A549 (cell line): ENCODE data around the gene MDFIC. TPM values are rescaled to one million over a fixed set of nuclear protein-coding genes. Genes with fewer than 3 reads are reported as not detected.

ENCODE experiments used
- ATAC-seq, 2 experiments: fragments of 200-7000 bp in 1 of 2; fragments of >200 bp in 1 of 2; cut with Nextera tagmentation in 1 of 2; cut with Tn5 transposase in 1 of 2; 3 replicates each; pipeline versions ENCODE4 v1.8.0 to v1.9.1; 2018 to 2020; ENCODE audit warnings: mild to moderate bottlenecking in 1 of 2, moderate library complexity in 1 of 2
- CTCF ChIA-PET: fragments of 300-600 bp; sonication (Branson Sonifier 250); formaldehyde crosslinking; extraction: SDS; loops from one replicate; lab custom pipeline; 2021; ENCODE audit warnings: antibody characterized with exemption, inconsistent platforms; lab: Yijun Ruan, JAX
- POLR2A ChIA-PET: fragments of 350-600 bp; formaldehyde crosslinking; extraction: SDS; loops from one replicate; lab custom pipeline; 2021; ENCODE audit warnings: antibody characterized with exemption, inconsistent platforms; lab: Yijun Ruan, JAX
- DNase-seq, 2 experiments: peaks; one replicate each; pipeline versions ENCODE4 v3.0.0 to v3.0.0-alpha.2; 2011 to 2016; ENCODE audit warnings: low read depth in 1 of 2, low spot score in 1 of 2
- FAIRE-seq: peaks from 2 replicates; lab custom pipeline; 2011; peaks lifted over from hg19 to GRCh38; lab: Jason Lieb, UNC
- H3K27ac ChIP-seq, 2 experiments: fragments of >200 bp; sonication (Bioruptor Twin); formaldehyde crosslinking; 3 replicates each; pipeline ENCODE4 v1.5.1; 2016 to 2017
- H3K4me1 ChIP-seq: fragments of >200 bp; sonication (Bioruptor Twin); formaldehyde crosslinking; 3 replicates; pipeline ENCODE4 v1.6.1; 2016
- H3K4me2 ChIP-seq: fragments of >200 bp; sonication (Bioruptor Twin); formaldehyde crosslinking; 3 replicates; pipeline ENCODE4 v1.6.1; 2016
- H3K4me3 ChIP-seq: fragments of >200 bp; sonication (Bioruptor Twin); formaldehyde crosslinking; 3 replicates; pipeline ENCODE4 v1.5.1; 2016
- H3K9me3 ChIP-seq: fragments of >200 bp; sonication (Bioruptor Twin); formaldehyde crosslinking; 3 replicates; pipeline ENCODE4 v1.6.1; 2016
- BHLHE40 ChIP-seq: IDR thresholded peaks from 2 replicates; pipeline ENCODE4 v1.6.1; 2012; ENCODE audit warnings: low read depth, low read length, inconsistent platforms
- CBX8 ChIP-seq: fragments of 200-600 bp; sonication (generic); IDR thresholded peaks from 2 replicates; pipeline ENCODE4 v1.6.1; 2016
- CHD4 ChIP-seq: fragments of 200-600 bp; sonication (generic); IDR thresholded peaks from 2 replicates; pipeline ENCODE4 v1.6.1; 2016; ENCODE audit warnings: antibody characterized with exemption, mild to moderate bottlenecking, borderline replicate concordance
- EHF ChIP-seq: fragments of 250-450 bp; sonication (Bioruptor Pico); IDR thresholded peaks from 2 replicates; pipeline ENCODE4 v1.5.0; 2020; ENCODE audit warnings: mild to moderate bottlenecking
- FOSL2 ChIP-seq, 2 experiments: fragments of 450-650 bp in 1 of 2; fragments of >200 bp in 1 of 2; sonication (Bioruptor Twin) in 1 of 2; formaldehyde crosslinking; IDR thresholded peaks; 2 replicates each; pipeline versions ENCODE4 v1.5.0 to v1.6.1; 2016 to 2020; ENCODE audit warnings: mild to moderate bottlenecking in 1 of 2, moderate library complexity in 1 of 2
- GATA3 ChIP-seq: IDR thresholded peaks from 2 replicates; pipeline ENCODE4 v1.6.1; 2012; ENCODE audit warnings: borderline replicate concordance
- HOXA7 ChIP-seq: fragments of 250-450 bp; sonication (Bioruptor Pico); IDR thresholded peaks from 2 replicates; pipeline ENCODE4 v1.5.0; 2020; ENCODE audit warnings: mild to moderate bottlenecking, moderate library complexity
- MAZ ChIP-seq: fragments of 150-350 bp; IDR thresholded peaks from 2 replicates; pipeline ENCODE4 v1.6.1; 2014; ENCODE audit warnings: antibody characterized with exemption, low read depth, low read length, borderline replicate concordance
- MYC ChIP-seq: IDR thresholded peaks from 2 replicates; pipeline ENCODE4 v1.6.1; 2012; ENCODE audit warnings: mild to moderate bottlenecking, inconsistent platforms, low read length, improper control_type of control experiment, borderline replicate concordance
- NFE2L2 ChIP-seq: fragments of 150-350 bp; conservative IDR thresholded peaks from 2 replicates; pipeline ENCODE4 v1.6.1; 2014; ENCODE audit warnings: low read length
- RARB ChIP-seq: fragments of 250-450 bp; sonication (Bioruptor Pico); IDR thresholded peaks from 2 replicates; pipeline ENCODE4 v1.8.0; 2021; ENCODE audit warnings: mild to moderate bottlenecking, moderate library complexity
- RCOR1 ChIP-seq: fragments of 150-350 bp; IDR thresholded peaks from 2 replicates; pipeline ENCODE4 v1.6.1; 2014; ENCODE audit warnings: antibody characterized with exemption, low read length, low read depth
- REST ChIP-seq: fragments of 200-600 bp; sonication (generic); IDR thresholded peaks from 2 replicates; pipeline ENCODE4 v1.6.1; 2016; ENCODE audit warnings: antibody characterized with exemption, mild to moderate bottlenecking, moderate library complexity
- SREBF2 ChIP-seq: fragments of 450-650 bp; IDR thresholded peaks from 2 replicates; pipeline ENCODE4 v1.6.1; 2014; ENCODE audit warnings: mild to moderate bottlenecking, moderate library complexity
- TP53 ChIP-seq: fragments of 250-450 bp; sonication (Bioruptor Pico); IDR thresholded peaks from 2 replicates; pipeline ENCODE4 v1.5.0; 2021; ENCODE audit warnings: mild to moderate bottlenecking, moderate library complexity
- USF2 ChIP-seq: fragments of 450-650 bp; IDR thresholded peaks from 2 replicates; pipeline ENCODE4 v1.6.1; 2014; ENCODE audit warnings: antibody characterized with exemption
- ZFP36 ChIP-seq: fragments of 450-650 bp; IDR thresholded peaks from 2 replicates; pipeline ENCODE4 v1.6.1; 2014; ENCODE audit warnings: borderline replicate concordance; ENCODE audit not compliant: partially characterized antibody
- ZNF302 ChIP-seq: fragments of 250-450 bp; sonication (Bioruptor Pico); IDR thresholded peaks from 2 replicates; pipeline ENCODE4 v1.9.0; 2021; ENCODE audit warnings: inconsistent platforms, mild to moderate bottlenecking, moderate library complexity
- ZSCAN20 ChIP-seq: fragments of 250-450 bp; sonication (Bioruptor Pico); IDR thresholded peaks from 2 replicates; pipeline ENCODE4 v1.8.0; 2022; ENCODE audit warnings: mild to moderate bottlenecking, moderate library complexity
- WGBS: methylation state at CpG from one replicate; pipeline ENCODE4 v1.1.6; 2017; ENCODE audit errors: missing lambda C conversion rate; 5-methylcytosine and 5-hydroxymethylcytosine counted together
- polyA plus RNA-seq, 4 experiments: library from polyadenylated mRNA; depleted of rRNA in 3 of 4; stranded (reverse); fragments of >200 nt; fragmentation: RNase III in 1 of 4; extraction: RNeasy Plus Mini Kit Qiagen cat#74134 plus additional on column Dnase treatment in 1 of 4; gene quantifications; 2 replicates in 3 of 4; 3 replicates in 1 of 4; pipeline ENCODE4 v1.2.3, GENCODE V29; 2011 to 2017
- TF ChIP-seq, protein P1 (sequence below): IDR thresholded peaks from 2 replicates; pipeline ENCODE4 v1.6.1; 2012; ENCODE audit warnings: low read depth, borderline replicate concordance
- TF ChIP-seq, protein P2 (sequence below): IDR thresholded peaks from 2 replicates; pipeline ENCODE4 v1.6.1; 2012
- TF ChIP-seq, protein P3 (sequence below): fragments of 150-350 bp; IDR thresholded peaks from 2 replicates; pipeline ENCODE4 v1.6.1; 2014; ENCODE audit warnings: low read depth, mild to moderate bottlenecking, low read length
- TF ChIP-seq, protein P4 (sequence below): fragments of >200 bp; sonication (Bioruptor Twin); formaldehyde crosslinking; IDR thresholded peaks from 2 replicates; pipeline ENCODE4 v1.6.1; 2016
- TF ChIP-seq, protein P5 (sequence below): fragments of 250-450 bp; sonication (Bioruptor Pico); IDR thresholded peaks from 2 replicates; pipeline ENCODE4 v1.5.0; 2021; ENCODE audit warnings: mild to moderate bottlenecking, moderate library complexity, borderline replicate concordance

The MDFIC gene
- polyA plus RNA-seq, 2 of the 4 experiments (the other 2 are of a cell fraction) = 19.5 to 30.6 TPM

DNA sequence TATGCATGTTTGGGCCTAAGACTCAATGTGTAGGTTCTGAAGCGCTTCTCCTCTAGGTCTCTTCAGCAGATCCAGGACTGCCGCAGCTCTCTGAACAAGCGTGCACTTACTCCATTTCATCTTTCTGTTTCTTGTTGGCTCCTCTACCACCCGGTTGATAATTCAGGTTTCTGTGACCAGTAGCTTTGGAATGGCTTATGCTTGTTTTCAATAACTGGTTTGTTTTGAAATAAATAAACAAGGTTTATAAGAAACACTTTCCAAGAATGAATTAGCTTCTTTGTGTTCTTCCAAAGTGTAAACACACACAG, 1.5 kb downstream of the MDFIC start:
- CTCF ChIA-PET = interaction anchor here (1.0 kb wide), 1 partner anchor 220 kb away, joined by 3 read pairs; no protein-coding TSS in a partner anchor
- POLR2A ChIA-PET = no interaction called here
- FAIRE-seq (no peak), ATAC-seq (no peak), DNase-seq (no peak)
- WGBS = 2% methylated on average over 4 of the region's 4 CpGs
- H3K4me2 ChIP-seq = peak overlapping the region; percentile 77
- TF ChIP-seq ZSCAN20 (no peak), RCOR1 (no peak), USF2 (no peak), HOXA7 (CRISPR knock-in tag) (no peak), CBX8 (no peak), CHD4 (no peak), MAZ (no peak), ZNF302 (CRISPR knock-in tag) (no peak)
- peak overlapping the region; percentile 75 for H3K4me3 ChIP-seq
- H3K4me1 ChIP-seq = peaks cover 10% of the 10 kb centered on the region
- H3K27ac ChIP-seq = peak overlapping the region; percentile 89 to 94
- no peaks in the 10 kb centered on the region for H3K9me3 ChIP-seq

DNA sequence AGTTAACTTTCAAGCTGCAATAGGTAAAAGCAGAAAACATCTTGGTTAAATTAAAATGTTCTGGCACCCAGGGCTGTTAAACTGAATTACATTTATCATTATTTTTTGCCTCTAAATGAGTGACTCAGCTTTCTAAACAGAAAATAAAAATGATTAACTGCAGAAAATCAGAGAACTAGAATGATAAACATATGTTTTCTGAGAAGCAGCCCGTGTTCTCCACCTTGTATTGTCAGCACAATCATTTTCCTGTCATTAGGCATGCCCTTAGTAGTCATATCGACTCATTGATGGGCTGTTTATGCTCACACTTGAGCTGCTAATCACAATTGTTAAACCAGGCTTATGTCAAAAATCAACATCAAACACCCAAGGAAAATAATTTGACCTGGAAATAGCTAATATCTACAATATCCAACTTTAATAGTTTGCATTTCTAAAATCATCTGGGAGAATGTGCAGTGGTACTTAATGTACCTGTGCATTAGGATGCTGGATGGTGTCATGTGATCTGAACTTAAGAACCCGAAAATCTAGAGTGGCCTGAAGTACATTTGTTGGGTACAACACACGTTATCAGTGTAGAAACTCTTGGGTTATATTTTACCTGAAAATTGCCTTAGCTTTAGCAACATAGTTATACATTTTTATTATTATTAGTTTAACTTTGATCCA, 2.3 kb downstream of the MDFIC start:
- POLR2A ChIA-PET = no interaction called here
- DNase-seq = no peak
- H3K27ac ChIP-seq = peak overlapping the region in 1 of 2 experiments; percentile 89; a peak in 1 of 6 replicates
- WGBS = 84% methylated on average over 4 of the region's 4 CpGs
- H3K4me1 ChIP-seq = peaks cover 10% of the 10 kb centered on the region
- TF ChIP-seq REST (no peak), GATA3 (no peak), RARB (CRISPR knock-in tag) (no peak), NFE2L2 (no peak), BHLHE40 (no peak), TP53 (CRISPR knock-in tag) (no peak), EHF (CRISPR knock-in tag) (no peak), FOSL2 (IDR thresholded peaks at IDR 0.05) (no peak), FOSL2 (CRISPR knock-in tag; IDR thresholded peaks at IDR 0.05) (no peak), CBX8 (no peak), ZFP36 (no peak), HOXA7 (CRISPR knock-in tag) (no peak), RCOR1 (no peak), MYC (no peak), SREBF2 (no peak)
- TF ChIP-seq, protein P1, sequence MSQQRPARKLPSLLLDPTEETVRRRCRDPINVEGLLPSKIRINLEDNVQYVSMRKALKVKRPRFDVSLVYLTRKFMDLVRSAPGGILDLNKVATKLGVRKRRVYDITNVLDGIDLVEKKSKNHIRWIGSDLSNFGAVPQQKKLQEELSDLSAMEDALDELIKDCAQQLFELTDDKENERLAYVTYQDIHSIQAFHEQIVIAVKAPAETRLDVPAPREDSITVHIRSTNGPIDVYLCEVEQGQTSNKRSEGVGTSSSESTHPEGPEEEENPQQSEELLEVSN = no peak
- TF ChIP-seq, protein P2, sequence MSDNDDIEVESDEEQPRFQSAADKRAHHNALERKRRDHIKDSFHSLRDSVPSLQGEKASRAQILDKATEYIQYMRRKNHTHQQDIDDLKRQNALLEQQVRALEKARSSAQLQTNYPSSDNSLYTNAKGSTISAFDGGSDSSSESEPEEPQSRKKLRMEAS = no peak
- TF ChIP-seq, protein P3, sequence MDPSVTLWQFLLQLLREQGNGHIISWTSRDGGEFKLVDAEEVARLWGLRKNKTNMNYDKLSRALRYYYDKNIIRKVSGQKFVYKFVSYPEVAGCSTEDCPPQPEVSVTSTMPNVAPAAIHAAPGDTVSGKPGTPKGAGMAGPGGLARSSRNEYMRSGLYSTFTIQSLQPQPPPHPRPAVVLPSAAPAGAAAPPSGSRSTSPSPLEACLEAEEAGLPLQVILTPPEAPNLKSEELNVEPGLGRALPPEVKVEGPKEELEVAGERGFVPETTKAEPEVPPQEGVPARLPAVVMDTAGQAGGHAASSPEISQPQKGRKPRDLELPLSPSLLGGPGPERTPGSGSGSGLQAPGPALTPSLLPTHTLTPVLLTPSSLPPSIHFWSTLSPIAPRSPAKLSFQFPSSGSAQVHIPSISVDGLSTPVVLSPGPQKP = no peak
- TF ChIP-seq, protein P4, sequence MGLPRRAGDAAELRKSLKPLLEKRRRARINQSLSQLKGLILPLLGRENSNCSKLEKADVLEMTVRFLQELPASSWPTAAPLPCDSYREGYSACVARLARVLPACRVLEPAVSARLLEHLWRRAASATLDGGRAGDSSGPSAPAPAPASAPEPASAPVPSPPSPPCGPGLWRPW = no peak
- TF ChIP-seq, protein P5, sequence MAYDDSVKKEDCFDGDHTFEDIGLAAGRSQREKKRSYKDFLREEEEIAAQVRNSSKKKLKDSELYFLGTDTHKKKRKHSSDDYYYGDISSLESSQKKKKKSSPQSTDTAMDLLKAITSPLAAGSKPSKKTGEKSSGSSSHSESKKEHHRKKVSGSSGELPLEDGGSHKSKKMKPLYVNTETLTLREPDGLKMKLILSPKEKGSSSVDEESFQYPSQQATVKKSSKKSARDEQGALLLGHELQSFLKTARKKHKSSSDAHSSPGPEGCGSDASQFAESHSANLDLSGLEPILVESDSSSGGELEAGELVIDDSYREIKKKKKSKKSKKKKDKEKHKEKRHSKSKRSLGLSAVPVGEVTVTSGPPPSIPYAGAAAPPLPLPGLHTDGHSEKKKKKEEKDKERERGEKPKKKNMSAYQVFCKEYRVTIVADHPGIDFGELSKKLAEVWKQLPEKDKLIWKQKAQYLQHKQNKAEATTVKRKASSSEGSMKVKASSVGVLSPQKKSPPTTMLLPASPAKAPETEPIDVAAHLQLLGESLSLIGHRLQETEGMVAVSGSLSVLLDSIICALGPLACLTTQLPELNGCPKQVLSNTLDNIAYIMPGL = no peak
- TF ChIP-seq, all 56 proteins: peak for 0
- no peak for ATAC-seq
- Histone ChIP-seq H3K9me3 (no peaks in the 10 kb centered on the region), H3K4me3 (no peak overlapping the region), H3K4me2 (peak overlapping the region; percentile 77)
- CTCF ChIA-PET = no interaction called here
- no peak for FAIRE-seq
